Spleen (tissue), 11 donors: ENCODE results near the gene TMEM117. TPM values are rescaled to one million over a fixed set of nuclear protein-coding genes. Genes with fewer than 3 reads are reported as not detected.

Experiments used
- DNase-seq: peaks from one replicate; pipeline ENCODE4 v3.0.0-alpha.2; 2020
- H3K27ac ChIP-seq, 8 donors: fragments of 200-600 bp; sonication (generic) in 7 of 8; 1 replicate in 4 of 8; 2 replicates in 4 of 8; pipeline versions ENCODE4 v1.5.0 to v1.8.0; 2016 to 2021; ENCODE audit warnings: inconsistent platforms in 4 of 8, mild to moderate bottlenecking in 4 of 8, moderate library complexity in 1 of 8
- H3K27me3 ChIP-seq, 7 donors: fragments of 200-600 bp; sonication (generic) in 6 of 7; replicated peaks in 1 of 7; 1 replicate in 4 of 7; 2 replicates in 3 of 7; pipeline versions ENCODE4 v1.5.0 to v1.8.0; 2016 to 2021; ENCODE audit warnings: inconsistent platforms in 3 of 7, mild to moderate bottlenecking in 1 of 7
- H3K36me3 ChIP-seq, 6 donors: fragments of 200-600 bp; sonication (generic) in 5 of 6; 1 replicate in 4 of 6; 2 replicates in 2 of 6; pipeline versions ENCODE4 v1.5.0 to v1.8.0; 2016 to 2021; ENCODE audit warnings: inconsistent platforms in 2 of 6
- H3K4me1 ChIP-seq, 6 donors: fragments of 200-600 bp; sonication (generic) in 5 of 6; 1 replicate in 3 of 6; 2 replicates in 3 of 6; pipeline versions ENCODE4 v1.5.0 to v1.8.0; 2016 to 2021; ENCODE audit warnings: inconsistent platforms in 3 of 6
- H3K4me3 ChIP-seq, 8 donors: fragments of 200-600 bp; sonication (generic) in 7 of 8; 1 replicate in 4 of 8; 2 replicates in 4 of 8; pipeline versions ENCODE4 v1.5.0 to v1.8.0; 2016 to 2021; ENCODE audit warnings: inconsistent platforms in 4 of 8, mild to moderate bottlenecking in 4 of 8, moderate library complexity in 2 of 8
- H3K9me3 ChIP-seq, 8 donors: fragments of 200-600 bp; sonication (generic) in 7 of 8; 1 replicate in 4 of 8; 2 replicates in 4 of 8; pipeline versions ENCODE4 v1.5.0 to v1.8.0; 2016 to 2021; ENCODE audit warnings: inconsistent platforms in 4 of 8
- POLR2A ChIP-seq, 3 donors: fragments of 450-650 bp; IDR thresholded peaks; one replicate each; pipeline ENCODE4 v1.5.1; 2017; ENCODE audit warnings: antibody characterized with exemption in 3 of 3, mild to moderate bottlenecking in 1 of 3
- POLR2AphosphoS5 ChIP-seq, 3 donors: sonication (generic); formaldehyde crosslinking; IDR thresholded peaks; one replicate each; pipeline ENCODE4 v1.5.1; 2017; ENCODE audit warnings: antibody characterized with exemption in 3 of 3
- WGBS, 5 donors: extraction: QIAGEN DNeasy Blood & Tissue Kit in 3 of 5; methylation state at CpG; one replicate each; pipeline versions ENCODE4 v1.1.5 to v1.1.7; 2013 to 2018; 5-methylcytosine and 5-hydroxymethylcytosine counted together
- intact Hi-C: fragments of 100-400 bp; cut with DNase I; formaldehyde crosslinking; loops from one replicate; pipeline ENCODE4 v1.15.0; 2023; ENCODE audit warnings: low total_unique reads
- polyA plus RNA-seq, 3 donors: library from polyadenylated mRNA; stranded (reverse); fragments of 200-250 nt; gene quantifications; one replicate each; pipeline ENCODE4 v1.2.1, GENCODE V29; 2013
- total RNA-seq, 7 donors: library from RNA; depleted of rRNA in 3 of 7; stranded (reverse); fragments of >200 nt in 3 of 7; fragmentation: NEBNext Ultra II Directional in 4 of 7; extraction: Animal tissue kit (Norgen Biotek cat#: 25700) in 4 of 7; gene quantifications; one replicate each; pipeline versions ENCODE4 v1.1.0 to v1.2.1, GENCODE V29; 2016 to 2021
- TF ChIP-seq, protein P1 (sequence below), 11 experiments: fragments of 200-600 bp in 7 of 11; fragments of 450-650 bp in 4 of 11; sonication (generic) in 4 of 11; IDR thresholded peaks in 8 of 11; conservative IDR thresholded peaks in 3 of 11; 1 replicate in 7 of 11; 2 replicates in 4 of 11; pipeline versions ENCODE4 v1.4.0 to v1.8.0; 2016 to 2021; ENCODE audit warnings: antibody characterized with exemption in 11 of 11, inconsistent platforms in 4 of 11, mild to moderate bottlenecking in 1 of 11
- donor health status: healthy with polysubstance abuse.
- donor health status: DM: no; HTN: no; CAD: no; lungs with moderate emphysema.
- donor health status: DM: no; HTN: no; CAD: no.
- donor health status: Bipolar disorder and iron deficiency.
- donor health status: healthy.
- donor health status: DM: no; HTN: no; CAD: no.
- donor health status: DM: yes; HTN: yes; CAD: no.

Gene TMEM117
- total and polyA plus RNA-seq, 10 donors = 1.7 to 24.5 (median 5.0) TPM

- Histone ChIP-seq H3K27ac (no peak overlapping the region), H3K4me1 (no peaks in the 10 kb centered on the region), H3K27me3 (no peaks in the 10 kb centered on the region), H3K9me3 (no peaks in the 10 kb centered on the region), H3K4me3 (no peak overlapping the region), H3K36me3 (no peaks in the 10 kb centered on the region)
- WGBS, 5 donors = 71 to 84% (median 79%) methylated on average over 3 of the region's 3 CpGs
- TF ChIP-seq POLR2AphosphoS5 (IDR thresholded peaks at IDR 0.05) (no peak), POLR2A (IDR thresholded peaks at IDR 0.05) (no peak)
- TF ChIP-seq, protein P1, sequence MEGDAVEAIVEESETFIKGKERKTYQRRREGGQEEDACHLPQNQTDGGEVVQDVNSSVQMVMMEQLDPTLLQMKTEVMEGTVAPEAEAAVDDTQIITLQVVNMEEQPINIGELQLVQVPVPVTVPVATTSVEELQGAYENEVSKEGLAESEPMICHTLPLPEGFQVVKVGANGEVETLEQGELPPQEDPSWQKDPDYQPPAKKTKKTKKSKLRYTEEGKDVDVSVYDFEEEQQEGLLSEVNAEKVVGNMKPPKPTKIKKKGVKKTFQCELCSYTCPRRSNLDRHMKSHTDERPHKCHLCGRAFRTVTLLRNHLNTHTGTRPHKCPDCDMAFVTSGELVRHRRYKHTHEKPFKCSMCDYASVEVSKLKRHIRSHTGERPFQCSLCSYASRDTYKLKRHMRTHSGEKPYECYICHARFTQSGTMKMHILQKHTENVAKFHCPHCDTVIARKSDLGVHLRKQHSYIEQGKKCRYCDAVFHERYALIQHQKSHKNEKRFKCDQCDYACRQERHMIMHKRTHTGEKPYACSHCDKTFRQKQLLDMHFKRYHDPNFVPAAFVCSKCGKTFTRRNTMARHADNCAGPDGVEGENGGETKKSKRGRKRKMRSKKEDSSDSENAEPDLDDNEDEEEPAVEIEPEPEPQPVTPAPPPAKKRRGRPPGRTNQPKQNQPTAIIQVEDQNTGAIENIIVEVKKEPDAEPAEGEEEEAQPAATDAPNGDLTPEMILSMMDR (IDR thresholded peaks at IDR 0.05 in 8 of 11, conservative IDR thresholded peaks at IDR 0.05 in 3 of 11) = no peak
- intact Hi-C loops = no loop called here
- DNase-seq = no peak
Measured at GRCh38 chr12:43914923-43915468, 79.1 kb downstream of the TMEM117 start.

DNA sequence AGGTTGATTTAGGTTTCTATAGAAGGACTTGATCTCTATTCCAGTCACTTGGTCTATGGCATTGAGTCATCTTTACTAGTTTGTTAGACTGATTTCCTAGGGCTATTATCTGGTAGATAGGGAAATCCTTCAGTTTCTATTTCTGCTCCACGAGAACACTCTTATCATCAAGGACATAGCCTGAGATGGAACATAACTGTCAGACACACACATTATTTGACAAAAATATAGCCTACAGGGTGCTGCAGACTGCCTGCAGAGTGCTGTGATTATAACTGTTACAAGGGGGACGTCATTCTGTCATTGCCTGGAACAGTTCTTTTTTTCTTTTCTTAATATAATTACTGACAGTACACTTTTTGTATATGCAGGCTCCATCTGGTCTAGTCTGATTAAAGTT is 82.0 kb downstream of the TMEM117 start:
- TF ChIP-seq POLR2AphosphoS5 (IDR thresholded peaks at IDR 0.05) = no peak
- TF ChIP-seq POLR2A (IDR thresholded peaks at IDR 0.05) = no peak
- TF ChIP-seq, protein P1 (IDR thresholded peaks at IDR 0.05 in 8 of 11, conservative IDR thresholded peaks at IDR 0.05 in 3 of 11) = no peak
- H3K27ac ChIP-seq = no peak overlapping the region
- intact Hi-C loops = no loop called here
- H3K36me3 ChIP-seq = no peaks in the 10 kb centered on the region
- DNase-seq = no peak
- no peak overlapping the region for H3K4me3 ChIP-seq
- WGBS, 5 donors = 56 to 82% (median 70%) methylated on average over 2 of the region's 2 CpGs
- no peaks in the 10 kb centered on the region for H3K9me3 ChIP-seq
- no peaks in the 10 kb centered on the region for H3K27me3 ChIP-seq
- no peaks in the 10 kb centered on the region for H3K4me1 ChIP-seq

GRCh38 chr12:43921666-43922337 is 85.9 kb downstream of the TMEM117 start:
- WGBS, 5 donors = 84 to 93% (median 91%) methylated on average over 3 of the region's 3 CpGs
- Histone ChIP-seq H3K9me3 (no peaks in the 10 kb centered on the region), H3K4me1 (no peaks in the 10 kb centered on the region), H3K36me3 (no peaks in the 10 kb centered on the region), H3K27ac (no peak overlapping the region), H3K4me3 (no peak overlapping the region), H3K27me3 (no peaks in the 10 kb centered on the region)
- intact Hi-C loops = no loop called here
- TF ChIP-seq, protein P1 (IDR thresholded peaks at IDR 0.05 in 8 of 11, conservative IDR thresholded peaks at IDR 0.05 in 3 of 11) = no peak
- TF ChIP-seq POLR2AphosphoS5 (IDR thresholded peaks at IDR 0.05) (no peak), POLR2A (IDR thresholded peaks at IDR 0.05) (no peak)
- DNase-seq = no peak

GRCh38 chr12:43930032-43930431 is 94.2 kb downstream of the TMEM117 start:
- WGBS, 5 donors = 43 to 59% (median 56%) methylated on average over 1 of the region's 1 CpG
- DNase-seq = no peak
- Histone ChIP-seq H3K9me3 (peaks cover 0 to 46% (median 34%) of the 10 kb centered on the region in 8 donors), H3K4me1 (no peaks in the 10 kb centered on the region), H3K4me3 (no peak overlapping the region), H3K27me3 (no peaks in the 10 kb centered on the region), H3K27ac (no peak overlapping the region), H3K36me3 (peaks cover 0 to 5% (median 0%) of the 10 kb centered on the region in 6 donors)
- intact Hi-C loops = no loop called here
- TF ChIP-seq POLR2AphosphoS5 (IDR thresholded peaks at IDR 0.05) = no peak
- TF ChIP-seq, protein P1 (IDR thresholded peaks at IDR 0.05 in 8 of 11, conservative IDR thresholded peaks at IDR 0.05 in 3 of 11) = no peak
- TF ChIP-seq POLR2A (IDR thresholded peaks at IDR 0.05) = no peak
